GM19035 (cell line): Measurements from ENCODE around the gene C14orf180.

Experiments used
- ATAC-seq: cut with Tn5 transposase; IDR thresholded peaks from one replicate; pipeline ENCODE4 v1.9.1; 2021; ENCODE audit not compliant: unreplicated experiment

The C14orf180 gene

DNA sequence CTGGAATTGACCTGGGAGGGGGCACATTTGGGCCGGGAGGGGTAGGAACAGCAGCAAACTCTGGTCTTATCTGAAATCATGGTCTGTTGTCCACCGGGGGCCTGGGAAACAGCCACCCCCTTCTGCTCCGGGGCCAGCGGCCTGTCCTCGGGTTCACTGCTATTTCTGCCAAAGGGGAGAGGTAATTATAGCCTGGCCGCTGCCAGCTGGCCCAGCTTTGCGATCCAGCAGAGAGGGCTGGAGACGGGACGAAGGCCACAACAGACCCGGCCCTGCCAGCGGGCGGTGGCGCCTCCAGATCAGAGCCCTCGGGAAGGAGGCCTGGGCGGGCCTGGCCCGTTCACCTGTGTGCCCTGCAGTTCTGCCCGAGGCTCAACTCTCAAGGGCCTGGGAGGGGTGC lies at the start of gene C14orf180:
TSS of gene C14orf180 (plus strand) at position 258 of the 400 bp plus-strand sequence. CDS start 6,667 bp downstream, outside the sequence.
- no peak for ATAC-seq

- no peak for ATAC-seq
Observed at GRCh38 chr14:104530646-104531045, 48.9 kb upstream of the C14orf180 start.

DNA sequence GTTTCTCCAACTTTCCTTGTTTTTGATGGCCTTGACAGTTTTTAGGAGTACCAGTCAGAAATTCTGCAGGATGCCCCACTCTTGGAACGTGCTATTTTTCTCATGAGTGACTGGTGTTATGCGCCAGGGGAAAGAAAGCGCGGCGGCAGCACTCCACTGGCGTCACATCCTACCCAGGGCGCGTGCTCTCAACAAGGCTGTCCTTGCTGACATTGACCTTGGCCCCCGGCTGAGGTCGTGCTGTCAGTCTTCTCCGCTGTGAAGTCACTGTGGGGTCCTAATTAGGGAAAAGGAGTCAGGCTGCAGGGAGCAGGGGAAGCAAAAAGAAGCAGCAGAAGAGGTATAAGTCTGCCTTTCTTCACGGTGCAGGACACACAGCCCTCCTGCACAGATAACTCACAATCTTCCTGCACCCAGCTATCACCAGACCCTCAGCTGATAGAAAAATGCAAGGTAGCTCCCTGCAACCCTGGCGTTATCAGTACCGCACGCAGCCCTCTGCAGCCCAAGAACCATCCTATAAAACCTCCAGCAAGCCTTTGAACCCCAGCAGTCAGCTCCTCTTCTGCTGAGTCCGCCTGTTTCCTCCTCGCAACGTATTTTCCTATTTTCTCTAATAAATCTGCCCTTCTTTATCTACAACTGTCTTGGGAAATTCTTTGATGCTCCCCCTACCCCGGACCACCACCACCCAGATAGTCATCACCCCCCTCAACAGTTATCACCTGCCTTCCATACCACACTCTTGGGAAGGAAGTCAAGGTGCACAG lies 48.0 kb upstream of the C14orf180 start:
- no peak for ATAC-seq

DNA sequence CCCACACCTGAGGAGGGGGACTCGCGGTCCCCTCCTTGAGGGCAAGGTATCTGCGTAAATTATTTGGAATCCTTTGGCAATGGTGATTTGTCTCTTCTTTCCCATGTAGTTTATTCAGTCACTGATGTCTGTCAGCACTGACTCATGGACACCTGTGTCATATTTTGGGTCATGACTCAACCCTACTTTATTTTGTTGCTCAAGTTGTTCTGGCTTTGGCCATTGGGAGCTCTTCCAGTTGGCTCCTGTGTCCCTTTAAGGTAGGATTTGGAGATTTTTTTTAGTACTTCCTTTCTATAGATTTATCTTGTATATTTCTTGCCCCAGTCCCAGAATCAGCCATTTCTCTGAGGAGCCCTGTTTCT lies 47.4 kb upstream of the C14orf180 start:
- ATAC-seq: no peak

GRCh38 chr14:104534036-104534435 lies 45.5 kb upstream of the C14orf180 start:
- ATAC-seq: no peak

- no peak for ATAC-seq
Observed at GRCh38 chr14:104536942-104537612, 42.5 kb upstream of the C14orf180 start.

- ATAC-seq: no peak
Observed at GRCh38 chr14:104537613-104537988, 42.0 kb upstream of the C14orf180 start.

DNA sequence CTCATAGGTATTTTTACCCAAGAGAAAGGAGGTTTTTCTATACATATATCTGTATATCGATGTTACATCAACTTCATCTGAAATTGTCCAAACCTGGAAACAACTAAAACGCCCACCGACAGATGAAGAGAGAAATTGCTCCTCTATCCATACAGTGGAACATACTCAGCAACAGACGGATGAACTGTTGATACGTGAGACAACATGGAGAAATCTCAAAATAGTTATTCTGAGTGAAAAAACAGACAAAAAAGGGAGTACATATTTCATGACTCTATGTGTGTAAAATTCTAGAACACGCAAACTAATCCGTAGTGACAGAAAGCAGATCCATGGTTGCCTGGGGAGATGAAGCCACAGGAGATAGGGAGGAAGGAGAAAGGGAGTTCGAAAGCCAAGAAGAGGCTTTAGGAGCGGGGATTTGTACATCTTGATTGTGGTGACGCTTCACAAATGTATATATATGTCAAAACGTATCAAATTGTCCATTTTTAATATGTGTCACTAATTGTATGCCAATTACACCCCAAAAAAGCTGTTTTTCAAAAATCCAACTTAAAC lies 37.6 kb upstream of the C14orf180 start:
- ATAC-seq: no peak

DNA sequence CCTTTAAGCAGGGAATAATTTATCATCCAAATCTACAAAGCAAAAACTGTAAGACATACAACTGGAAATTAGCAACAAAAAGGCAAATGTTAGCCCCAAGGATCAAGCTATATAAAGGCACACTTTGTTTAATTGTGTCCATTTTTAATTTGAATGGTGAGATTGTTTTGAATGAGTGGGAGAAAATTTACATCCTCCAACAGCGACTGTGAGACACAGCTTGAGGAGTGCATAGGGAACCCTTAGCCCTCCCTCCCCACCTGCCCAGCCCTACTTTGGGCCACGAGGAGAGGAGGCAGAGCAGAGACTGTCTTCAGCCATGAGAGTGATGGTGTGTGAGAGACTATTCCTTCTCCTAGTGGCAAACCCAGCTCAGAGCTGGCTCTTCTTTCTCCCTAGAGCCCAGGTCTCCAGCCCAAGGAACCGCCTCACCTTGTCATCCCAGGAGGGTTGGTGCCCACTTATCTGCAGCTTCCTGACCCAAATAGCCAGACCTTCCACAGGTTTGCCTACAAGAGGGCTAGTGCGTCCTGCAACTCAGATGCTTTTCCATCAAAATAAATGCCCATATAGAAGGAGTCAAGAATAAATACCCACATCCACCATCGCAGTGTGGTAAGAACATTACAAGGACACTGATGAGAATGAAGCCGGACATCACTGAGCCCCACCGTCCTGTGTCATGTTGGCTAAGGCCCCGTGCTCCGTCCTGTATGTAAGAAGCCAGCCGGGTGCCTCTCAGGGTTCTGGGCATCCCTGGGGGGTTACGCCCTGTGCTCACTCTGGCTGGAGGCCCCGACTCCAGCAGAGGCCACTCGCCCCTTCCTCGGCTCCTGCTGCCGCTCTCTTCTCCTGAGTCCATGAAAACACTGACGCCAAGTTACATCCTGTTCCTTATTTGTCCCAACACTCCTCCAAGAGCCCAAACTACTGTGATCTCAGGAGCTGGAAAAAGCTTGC lies 36.4 kb upstream of the C14orf180 start:
- no peak for ATAC-seq

DNA sequence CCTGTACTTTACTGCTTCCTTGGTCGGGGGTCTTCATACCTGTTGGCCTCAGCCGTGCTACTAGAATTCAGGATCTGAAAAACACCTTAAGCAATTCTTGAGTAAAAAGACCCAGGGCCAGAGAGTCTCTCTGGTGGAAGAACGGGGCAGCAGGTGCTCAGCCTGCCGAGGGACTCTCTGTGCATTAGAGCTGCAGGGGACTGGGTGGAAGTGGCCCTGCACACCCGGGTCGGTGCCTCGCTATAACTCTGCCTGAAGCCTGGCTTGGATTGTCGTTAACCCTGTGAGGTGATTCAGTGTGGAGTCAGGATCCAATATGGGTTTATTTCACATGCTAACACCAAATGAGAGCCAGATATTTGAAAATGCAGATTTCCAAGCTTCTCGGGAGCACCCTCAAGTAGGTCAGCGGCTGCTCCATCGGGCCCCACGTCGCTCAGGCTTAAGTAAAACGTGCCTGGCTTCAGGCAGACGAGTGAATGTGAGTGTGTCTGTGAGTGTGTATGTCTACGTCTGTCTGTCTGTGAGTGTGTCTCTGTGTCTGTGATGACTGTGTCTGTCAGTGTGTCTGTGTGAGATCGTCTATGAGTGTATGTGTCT lies 35.1 kb upstream of the C14orf180 start:
- no peak for ATAC-seq

- no peak for ATAC-seq
Observed at GRCh38 chr14:104545151-104545941, 34.2 kb upstream of the C14orf180 start.

DNA sequence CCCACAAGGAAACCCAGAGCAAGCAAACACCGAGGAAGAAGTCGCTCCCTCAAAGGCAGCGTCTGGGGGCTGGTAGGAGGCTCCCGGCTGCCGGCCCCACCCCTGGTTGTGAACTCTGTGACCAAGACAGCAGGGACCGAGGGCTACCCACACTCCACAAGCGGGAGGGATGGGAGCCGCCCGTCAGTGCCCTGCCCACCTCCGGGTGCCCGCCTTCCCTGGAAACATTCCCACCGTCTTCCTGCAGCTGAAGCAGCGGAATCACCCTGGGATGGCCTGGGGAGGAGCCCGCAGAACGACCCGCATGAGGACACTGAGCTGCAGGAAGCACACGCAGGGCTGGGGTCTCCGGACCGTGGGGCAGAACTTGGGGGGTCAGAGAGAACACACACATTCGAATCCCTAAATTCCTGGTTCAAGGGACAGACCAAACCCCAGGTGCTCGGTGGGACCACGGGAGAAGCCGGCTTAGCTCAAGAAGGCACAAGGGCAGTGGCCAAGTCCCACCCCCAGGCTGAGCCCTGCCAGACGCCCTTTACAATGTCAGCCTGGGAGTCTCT lies 33.5 kb upstream of the C14orf180 start:
- no peak for ATAC-seq

DNA sequence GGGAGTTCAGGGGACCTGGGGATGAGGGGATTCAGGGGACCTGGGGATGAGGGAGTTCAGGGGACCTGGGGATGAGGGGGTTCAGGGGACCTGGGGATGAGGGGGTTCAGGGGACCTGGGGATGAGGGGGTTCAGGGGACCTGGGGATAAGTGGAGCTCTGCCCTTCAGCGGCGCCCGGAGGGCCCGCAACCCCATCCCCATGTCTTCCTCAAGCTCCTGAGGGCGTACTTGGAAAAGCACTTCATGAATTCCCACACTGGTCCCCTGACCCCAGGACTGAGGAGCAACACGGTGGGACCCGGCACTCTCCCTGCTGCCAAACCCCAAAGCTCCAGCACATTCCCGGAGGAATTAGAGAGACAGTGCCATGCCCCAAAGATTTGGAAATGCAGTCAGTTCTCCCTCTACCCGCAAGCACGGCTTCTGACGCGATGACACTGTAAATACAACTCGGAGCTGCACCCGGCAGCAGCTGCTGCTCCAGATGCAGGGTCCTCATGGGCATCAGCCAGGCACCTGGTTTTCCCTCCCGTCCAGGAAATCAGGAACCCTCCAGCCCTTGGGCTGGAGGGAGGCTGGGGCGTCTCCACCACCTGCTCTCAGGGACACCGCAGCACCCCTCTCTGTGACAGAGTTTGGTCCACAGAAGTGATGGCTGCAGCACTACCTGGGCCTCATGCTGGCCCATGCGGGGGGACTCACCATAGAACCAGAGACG lies 32.8 kb upstream of the C14orf180 start:
- ATAC-seq: no peak

DNA sequence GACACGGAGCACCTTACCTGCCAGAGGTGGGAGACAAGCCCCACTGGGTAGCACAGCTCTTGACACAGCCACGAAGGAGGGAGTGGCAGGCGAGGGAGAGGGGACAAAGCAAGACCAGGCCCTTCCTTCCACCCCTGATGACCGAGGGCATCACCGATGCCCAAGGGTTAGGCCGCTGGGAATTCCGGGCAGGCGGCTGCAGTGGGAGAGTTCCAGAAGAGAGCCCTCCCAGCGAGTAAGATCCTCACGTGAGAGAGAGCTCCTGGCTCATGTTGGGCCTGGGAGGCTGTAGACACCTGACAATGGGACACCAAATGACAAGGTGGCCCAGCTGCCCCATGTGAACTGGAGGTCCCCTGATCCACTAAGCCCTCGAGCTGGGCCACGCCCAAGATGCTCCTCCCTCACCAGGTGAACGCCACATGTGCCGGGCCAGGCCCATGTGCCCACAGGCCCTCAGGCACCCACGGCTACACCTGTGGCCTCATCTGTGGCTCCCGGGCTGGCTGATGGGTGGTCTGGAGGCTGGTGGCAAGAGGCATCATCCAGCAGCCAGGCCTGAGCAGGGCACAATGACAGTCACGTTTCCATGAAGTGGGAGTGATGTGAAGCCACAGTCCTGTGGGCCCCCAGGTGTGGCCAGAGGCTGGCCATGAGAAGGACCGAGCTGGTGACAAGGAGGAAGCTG lies 32.1 kb upstream of the C14orf180 start:
- no peak for ATAC-seq

DNA sequence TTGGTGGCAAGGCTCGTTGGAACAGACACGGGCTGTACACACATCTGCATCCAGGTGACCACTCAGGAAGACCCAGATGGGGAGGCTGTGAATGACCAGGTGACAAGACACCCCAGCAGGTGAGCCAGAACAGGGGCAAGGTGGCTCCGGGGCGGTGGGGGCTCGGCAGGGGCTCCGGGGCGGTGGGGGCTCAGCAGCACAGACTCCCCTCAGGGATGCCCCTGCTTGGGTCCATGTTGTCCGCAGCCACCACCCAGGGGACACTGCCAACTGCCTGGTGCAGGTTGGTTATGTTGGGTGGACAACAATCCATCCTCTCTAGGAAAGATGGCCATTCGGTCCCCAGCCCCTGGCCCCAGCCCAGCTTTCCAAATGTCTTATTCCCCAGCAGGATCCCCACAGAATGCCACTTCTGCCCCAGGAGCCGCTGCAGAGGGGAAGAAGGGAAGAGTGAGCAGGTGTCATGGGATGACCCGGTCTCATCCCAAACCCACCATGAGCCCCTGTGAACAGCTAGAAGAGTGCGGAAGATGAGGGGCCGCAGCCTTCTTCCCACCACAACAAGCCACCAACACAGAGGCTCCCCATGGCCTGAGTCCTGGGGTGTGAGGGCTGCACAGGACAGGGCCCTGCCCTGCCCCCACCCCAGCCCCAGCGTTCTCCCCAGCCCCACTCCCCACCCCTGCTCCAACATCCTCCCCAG lies 31.4 kb upstream of the C14orf180 start:
- no peak for ATAC-seq

- no peak for ATAC-seq
Observed at GRCh38 chr14:104548802-104549535, 30.6 kb upstream of the C14orf180 start.
